ENCODE measurements around the gene FGGY. TPM values are rescaled to one million over a fixed set of nuclear protein-coding genes. Genes with fewer than 3 reads are reported as not detected.
"Not testable (repeated sequence)": the region's sequence is repeated elsewhere in the genome, so short reads cannot be mapped to it uniquely, and the experiment has no call there.

The FGGY gene
- total RNA-seq, 2 donors from 2014 or later: 16.0 to 21.8 TPM

GRCh38 chr1:59468828-59469428, 172.0 kb downstream of the FGGY start:
- DNase-seq (ENCODE audit: low spot score): no peak
- no peak overlapping the region for H3K4me3 ChIP-seq
- H3K4me1 ChIP-seq: no peaks in the 10 kb centered on the region
- H3K9me3 ChIP-seq: no peaks in the 10 kb centered on the region
- H3K27me3 ChIP-seq: no peaks in the 10 kb centered on the region
- TF ChIP-seq CTCF (IDR thresholded peaks at IDR 0.05): no peak
- no peaks in the 10 kb centered on the region for H3K36me3 ChIP-seq
- H3K27ac ChIP-seq: no peak overlapping the region

GRCh38 chr1:59471991-59472570, 175.2 kb downstream of the FGGY start:
- not testable (repeated sequence) for H3K4me1 ChIP-seq; H3K27me3 ChIP-seq; H3K9me3 ChIP-seq; H3K36me3 ChIP-seq; DNase-seq (ENCODE audit: low spot score); H3K4me3 ChIP-seq; H3K27ac ChIP-seq

DNA sequence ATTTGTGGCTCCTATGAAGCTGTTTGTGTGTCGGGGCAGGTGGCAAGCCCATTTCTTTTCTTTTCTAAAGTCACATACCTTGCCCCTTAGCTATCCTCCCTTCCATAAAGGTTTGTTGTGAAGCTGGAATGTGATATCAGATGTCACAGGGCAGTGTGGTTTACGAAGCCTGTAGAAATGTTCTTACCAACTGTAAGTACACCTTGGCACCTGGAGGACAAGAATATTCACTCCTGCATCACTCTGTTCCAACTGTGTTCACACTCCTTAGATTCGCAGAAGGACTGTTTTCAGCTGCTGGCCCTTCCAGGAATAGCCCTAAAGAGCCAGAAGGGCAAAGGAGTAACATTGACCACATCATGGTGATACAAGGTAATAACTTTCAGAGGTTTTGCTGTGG, 176.9 kb downstream of the FGGY start:
- Histone ChIP-seq H3K27me3 (no peaks in the 10 kb centered on the region), H3K27ac (no peak overlapping the region), H3K36me3 (no peaks in the 10 kb centered on the region), H3K4me1 (no peaks in the 10 kb centered on the region), H3K9me3 (no peaks in the 10 kb centered on the region), H3K4me3 (no peak overlapping the region)
- DNase-seq (ENCODE audit: low spot score): no peak
- no peak for TF ChIP-seq CTCF (IDR thresholded peaks at IDR 0.05)

DNA sequence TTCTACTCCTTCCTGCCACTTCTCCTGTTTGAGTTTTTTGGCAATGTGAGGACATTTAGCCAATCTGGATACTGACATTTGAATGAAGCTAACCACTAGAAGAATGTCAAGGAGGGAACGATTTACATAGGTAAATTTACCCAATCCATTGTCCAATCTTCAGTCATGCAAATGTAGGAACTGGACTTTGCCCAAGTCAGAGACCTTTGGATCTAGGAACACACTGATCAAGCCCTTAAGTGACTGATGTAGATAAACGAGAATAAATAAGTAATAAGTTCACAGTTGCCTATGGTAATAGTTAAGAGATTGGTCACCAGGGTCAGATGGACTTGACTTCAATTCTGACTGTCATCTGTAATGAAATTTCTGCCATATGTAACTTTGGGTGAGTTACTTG, 177.6 kb downstream of the FGGY start:
- no peaks in the 10 kb centered on the region for H3K4me1 ChIP-seq
- H3K9me3 ChIP-seq: no peaks in the 10 kb centered on the region
- DNase-seq (ENCODE audit: low spot score): no peak
- no peak overlapping the region for H3K4me3 ChIP-seq
- H3K27ac ChIP-seq: no peak overlapping the region
- TF ChIP-seq CTCF (IDR thresholded peaks at IDR 0.05): no peak
- H3K36me3 ChIP-seq: no peaks in the 10 kb centered on the region
- H3K27me3 ChIP-seq: no peaks in the 10 kb centered on the region

GRCh38 chr1:59475737-59476136, 178.8 kb downstream of the FGGY start:
- no peak overlapping the region for H3K4me3 ChIP-seq
- H3K9me3 ChIP-seq: no peaks in the 10 kb centered on the region
- no peak overlapping the region for H3K27ac ChIP-seq
- H3K4me1 ChIP-seq: no peaks in the 10 kb centered on the region
- H3K36me3 ChIP-seq: no peaks in the 10 kb centered on the region
- no peaks in the 10 kb centered on the region for H3K27me3 ChIP-seq
- no peak for DNase-seq (ENCODE audit: low spot score)
- TF ChIP-seq CTCF (IDR thresholded peaks at IDR 0.05): no peak

DNA sequence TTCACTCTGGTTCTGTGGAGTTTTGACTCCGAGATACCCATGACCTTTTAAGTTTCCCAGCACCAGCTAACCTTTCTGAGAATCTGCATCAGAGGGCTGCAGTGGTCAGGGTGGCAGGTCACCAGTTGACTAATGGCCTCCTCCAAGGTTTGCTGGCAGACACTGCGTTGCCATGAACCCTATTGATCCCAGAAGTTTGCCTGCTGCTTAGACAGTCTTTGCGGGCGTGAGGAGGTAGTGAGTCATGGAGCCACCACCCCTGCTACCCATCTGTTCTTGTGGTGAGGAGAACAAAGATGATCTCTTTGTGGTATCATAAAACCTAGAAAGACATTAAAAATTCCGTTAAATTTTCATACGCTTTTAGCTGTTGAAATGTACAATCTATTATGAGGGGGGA, 180.4 kb downstream of the FGGY start:
- Histone ChIP-seq H3K4me3 (no peak overlapping the region), H3K27me3 (no peaks in the 10 kb centered on the region), H3K4me1 (no peaks in the 10 kb centered on the region), H3K27ac (no peak overlapping the region), H3K36me3 (no peaks in the 10 kb centered on the region), H3K9me3 (no peaks in the 10 kb centered on the region)
- no peak for TF ChIP-seq CTCF (IDR thresholded peaks at IDR 0.05)
- no peak for DNase-seq (ENCODE audit: low spot score)
